NCI-H524 treated with DMSO at 0.1 percent for 48 hours (cell line): ENCODE measurements around the gene CADPS2.

Experiments
- DNase-seq: peaks from one replicate; lab custom pipeline; 2025; lab: John Stamatoyannopoulos, UW

Gene CADPS2

DNA sequence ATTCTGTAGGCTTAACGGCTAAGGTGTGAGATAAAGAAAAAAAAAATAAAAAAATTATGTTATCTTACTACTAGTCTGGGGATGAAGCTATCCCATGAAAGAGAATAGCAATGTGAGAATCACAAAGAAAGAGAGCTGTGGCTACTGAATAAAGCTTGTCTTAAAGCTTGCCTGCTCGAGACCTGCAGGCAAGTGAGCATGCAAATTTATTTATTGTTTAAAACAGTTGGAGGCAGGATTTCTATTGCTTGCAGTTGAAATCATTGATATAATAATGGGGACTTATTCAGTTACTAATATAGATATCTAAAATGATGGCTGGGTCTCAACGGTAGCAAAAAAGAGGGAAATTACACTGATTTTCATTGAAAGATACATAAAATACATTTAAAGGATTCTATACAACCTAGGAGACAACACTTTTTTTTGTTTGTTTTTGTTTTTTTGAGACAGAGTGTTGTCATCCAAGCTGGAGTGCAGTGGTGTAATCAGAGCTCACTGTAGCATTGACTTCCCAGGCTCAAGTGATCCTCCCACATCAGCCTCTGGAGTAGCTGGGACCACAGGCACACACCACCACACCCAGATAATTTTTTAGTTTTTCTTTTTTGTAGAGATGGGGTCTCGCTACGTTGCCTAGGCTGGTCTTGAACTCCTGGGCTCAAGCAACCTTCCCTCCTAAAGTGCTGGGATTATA, 437.2 kb downstream of the CADPS2 start:
- DNase-seq: no peak

DNA sequence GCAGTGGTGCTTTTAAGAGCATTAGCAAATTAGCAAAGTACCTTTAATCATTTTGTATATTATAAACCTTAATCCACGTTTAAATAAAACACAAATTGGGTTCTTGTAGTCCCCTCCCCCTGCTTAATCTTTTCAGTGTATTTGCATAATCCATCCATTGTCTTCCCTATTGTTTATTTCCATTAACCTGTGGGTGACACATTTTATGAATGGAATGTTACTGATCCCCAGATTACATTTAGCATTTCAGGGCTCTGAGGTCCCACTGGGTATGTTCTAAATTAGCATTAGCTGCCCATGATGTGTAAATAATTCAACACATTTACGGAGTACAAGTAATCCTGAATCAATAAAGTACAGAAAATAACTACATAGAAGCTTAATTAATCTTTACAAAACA, 443.3 kb downstream of the CADPS2 start:
- DNase-seq: no peak

DNA sequence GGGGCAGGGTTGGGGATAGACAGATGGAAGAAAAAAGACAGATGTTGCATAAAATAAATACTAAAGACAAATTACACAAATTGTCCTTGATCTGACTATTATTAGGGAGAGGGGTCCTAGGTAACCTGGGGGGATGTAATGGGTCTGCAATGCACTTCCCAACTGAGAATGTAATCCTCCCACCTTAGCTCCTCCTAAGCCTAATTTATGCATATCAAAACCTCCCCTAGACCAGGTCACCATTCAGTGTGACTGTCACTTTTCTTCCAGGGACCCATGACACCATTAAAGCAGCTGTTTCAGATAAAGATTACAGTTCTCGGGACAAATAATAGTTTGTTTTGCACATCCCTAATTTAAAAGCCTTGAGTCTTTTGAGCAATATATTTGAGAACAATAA, 447.8 kb downstream of the CADPS2 start:
- DNase-seq: no peak

DNA sequence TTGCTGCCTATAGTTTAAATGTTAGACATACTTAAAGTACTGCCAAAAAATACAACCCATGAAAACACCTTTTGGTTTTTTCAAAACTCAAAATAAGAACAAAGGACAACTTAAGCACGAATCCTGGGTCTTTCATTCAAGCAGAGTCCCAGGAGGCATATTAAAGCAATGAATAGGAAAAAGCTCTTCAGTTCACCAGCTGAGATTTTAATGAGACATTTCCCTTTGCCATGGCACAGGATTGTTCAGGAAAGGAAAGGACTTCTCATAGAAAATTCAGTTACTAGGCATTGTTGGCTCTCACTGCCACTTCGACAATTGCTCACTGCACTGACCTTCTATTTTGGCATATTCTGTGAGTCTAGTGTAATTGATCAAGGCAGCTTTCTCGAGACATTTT, 448.3 kb downstream of the CADPS2 start:
- DNase-seq: no peak

DNA sequence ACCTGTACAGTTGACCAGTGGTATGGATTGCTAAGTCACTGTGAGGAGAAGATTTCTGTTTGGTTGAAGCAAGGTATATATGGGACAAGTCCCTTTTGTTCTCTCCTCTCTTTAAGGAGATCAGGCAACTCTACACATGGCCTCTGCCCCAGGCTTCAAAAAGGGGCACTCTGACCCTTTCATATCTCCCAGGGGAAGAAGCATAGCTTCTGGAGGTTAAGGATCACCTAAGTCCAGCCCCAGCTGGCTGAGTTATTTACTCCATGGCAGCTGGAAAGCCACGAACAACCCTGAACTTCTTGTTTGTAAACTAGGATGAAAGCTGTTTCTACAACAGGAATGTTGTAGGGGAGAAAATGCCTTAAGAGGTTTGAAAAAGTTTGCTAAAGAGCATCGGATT, 452.5 kb downstream of the CADPS2 start:
- DNase-seq: no peak

DNA sequence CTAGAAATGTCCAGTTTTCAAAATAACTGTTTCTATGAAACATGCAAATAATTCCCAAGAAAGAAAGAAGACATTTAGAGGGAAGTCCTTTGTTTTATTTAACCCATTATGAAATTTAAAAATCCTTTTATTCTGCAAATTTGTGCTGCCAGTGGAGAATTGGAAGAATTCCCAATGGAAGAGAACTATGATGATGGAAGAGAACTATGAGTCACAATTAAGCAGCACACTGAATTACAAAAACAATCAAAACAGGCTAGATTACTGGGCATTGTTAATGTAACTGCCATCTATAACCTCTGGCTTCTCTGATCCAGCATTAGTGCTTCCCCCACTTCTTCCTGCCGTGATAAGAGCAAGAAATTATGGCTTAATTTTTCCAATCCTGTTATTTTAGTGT, 455.6 kb downstream of the CADPS2 start:
- no peak for DNase-seq

DNA sequence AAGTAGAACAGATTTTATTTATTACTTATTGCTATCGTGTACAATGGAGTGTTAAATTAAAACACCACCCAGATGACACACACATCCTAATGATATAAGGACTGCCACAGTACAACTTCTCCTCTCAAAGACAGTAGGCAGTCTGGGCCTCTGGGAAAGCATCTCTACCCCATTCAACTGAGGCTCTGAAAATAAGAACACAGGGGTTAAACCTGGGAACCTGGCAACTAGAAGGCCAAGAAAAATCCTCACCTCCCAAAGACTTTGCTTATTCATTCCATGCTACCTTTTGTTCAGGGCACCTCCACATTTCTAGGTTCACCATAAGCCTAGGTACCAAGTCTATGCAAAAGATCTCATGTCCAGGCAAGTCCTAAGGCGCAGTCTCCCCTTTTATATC, 456.3 kb downstream of the CADPS2 start:
- DNase-seq: no peak

DNA sequence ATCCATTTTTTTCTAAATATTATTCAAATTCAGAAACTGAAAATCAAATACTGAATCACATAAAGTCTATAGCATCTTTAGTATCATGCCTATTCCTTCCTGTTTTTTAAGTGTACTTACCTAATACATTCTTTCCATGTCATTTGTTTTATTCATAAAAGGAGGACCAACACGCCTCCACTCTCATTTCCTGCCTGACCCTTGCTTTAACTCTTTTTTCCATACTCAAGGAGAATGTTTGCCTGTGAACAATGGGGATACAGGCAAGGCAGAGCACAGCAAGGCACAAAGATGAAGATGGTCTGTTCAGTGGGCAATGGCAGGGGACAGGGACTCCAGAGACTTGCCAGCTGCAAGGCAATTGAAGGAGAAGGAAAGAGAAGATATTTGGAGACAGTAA, 460.5 kb downstream of the CADPS2 start:
- no peak for DNase-seq

DNA sequence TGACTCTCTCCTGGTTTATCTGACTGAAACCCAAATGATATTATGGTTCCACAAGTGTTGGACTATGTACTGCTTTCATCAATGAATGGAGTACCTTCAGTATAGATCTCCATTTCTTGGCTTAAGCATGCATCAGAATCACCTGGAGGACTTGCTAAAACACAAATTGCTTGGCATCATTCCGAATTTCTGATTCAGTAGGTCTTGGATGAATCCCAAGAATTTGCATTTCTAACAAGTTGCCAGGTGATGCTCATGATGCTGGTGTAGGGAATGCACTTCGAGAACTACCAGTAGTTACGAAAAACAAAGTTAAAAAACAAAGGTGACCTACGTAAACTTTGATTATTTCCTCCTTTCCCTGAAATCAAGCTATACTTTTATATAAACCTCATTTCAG, 462.7 kb downstream of the CADPS2 start:
- no peak for DNase-seq

DNA sequence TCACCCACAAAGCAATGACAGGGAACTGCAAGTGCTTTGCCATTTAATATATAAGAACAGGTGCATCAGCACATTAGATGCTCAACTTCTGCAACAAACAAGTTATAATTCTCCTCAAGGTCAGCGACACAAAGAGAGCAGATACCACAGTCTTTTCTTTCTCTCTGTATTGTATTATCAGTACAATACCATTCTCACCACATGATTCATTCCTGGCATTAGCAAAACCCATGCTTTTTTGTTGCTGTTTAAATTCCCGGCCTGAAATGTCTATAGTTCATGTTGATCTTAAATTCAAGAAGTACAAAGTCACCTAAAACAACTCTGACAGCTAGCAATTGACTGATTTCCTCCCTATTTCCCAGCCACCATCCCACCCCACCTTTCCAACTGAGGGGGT, 469.9 kb downstream of the CADPS2 start:
- DNase-seq: no peak

DNA sequence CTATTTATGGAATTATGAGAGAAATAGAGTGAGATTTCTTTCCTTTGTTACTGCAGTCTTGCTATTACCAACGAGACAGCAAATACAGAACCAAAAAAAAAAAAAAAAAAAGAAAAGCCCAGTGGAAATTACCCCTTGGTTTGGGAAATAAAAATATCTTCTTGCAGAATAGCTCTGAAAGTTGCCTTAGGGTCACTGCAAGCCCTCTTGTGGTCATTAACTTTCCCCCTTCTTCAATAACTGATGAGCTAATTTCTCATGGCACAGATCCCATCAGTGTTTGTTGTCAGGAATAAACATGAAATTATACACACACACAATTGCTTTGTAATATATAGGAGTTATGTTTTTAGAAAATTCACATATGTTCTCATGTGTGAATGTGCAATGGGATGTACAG, 470.8 kb downstream of the CADPS2 start:
- no peak for DNase-seq

DNA sequence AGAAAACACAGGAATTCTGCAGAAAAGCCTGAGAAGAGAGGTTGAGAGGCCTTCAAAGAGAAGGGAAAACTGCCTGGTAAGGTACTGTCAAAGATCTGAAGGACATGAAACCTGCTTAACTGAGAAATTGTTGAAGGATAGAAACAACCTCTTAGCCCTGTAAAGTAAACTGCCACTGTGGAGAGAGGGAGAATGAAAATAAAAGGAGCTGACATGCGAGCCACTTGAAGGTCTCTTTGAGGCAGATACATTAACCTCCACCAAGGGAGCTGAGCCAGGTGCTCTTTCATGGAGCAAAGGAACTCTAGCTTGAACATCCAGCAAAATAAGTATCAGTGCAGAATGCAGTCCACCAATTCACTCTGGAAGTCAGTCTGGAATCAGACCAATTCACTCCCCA, 472.9 kb downstream of the CADPS2 start:
- no peak for DNase-seq

DNA sequence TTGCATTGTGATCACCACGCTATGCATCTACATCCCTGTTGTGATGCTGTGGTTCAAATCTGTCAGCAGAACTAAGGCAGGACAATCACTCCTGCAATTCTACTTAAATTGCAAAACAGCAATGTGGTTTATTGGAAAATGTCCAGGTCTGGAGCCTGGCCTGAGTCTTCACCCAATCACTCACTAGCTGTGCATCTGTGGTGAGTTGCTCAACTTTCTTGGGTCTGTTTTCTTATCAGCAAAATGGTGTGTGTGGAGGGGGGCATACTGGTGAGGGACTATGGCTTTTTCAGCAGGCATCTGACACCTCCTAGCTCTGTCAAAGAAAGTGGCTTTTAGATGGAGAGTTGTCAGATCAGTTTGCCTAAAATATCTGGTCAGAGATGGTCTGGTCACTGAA, 473.4 kb downstream of the CADPS2 start:
- DNase-seq: no peak

DNA sequence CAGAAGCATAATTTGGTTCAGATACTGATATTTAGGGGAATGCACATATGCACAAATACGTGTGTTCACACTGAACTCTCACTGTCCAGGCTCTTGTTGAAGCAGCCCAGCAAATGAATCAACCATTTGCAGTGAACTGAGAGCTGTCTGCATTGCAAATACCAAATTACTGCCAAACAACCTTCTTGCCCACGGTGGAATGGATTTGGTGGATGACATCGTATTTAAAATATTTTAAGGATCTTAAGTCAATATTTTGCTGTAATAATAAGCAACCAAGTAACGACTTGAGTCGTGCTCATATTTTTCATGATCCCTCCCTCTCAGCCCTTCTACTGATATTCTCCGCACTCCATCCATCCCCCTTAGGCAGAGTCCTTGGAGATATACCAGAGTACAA, 473.8 kb downstream of the CADPS2 start:
- no peak for DNase-seq

DNA sequence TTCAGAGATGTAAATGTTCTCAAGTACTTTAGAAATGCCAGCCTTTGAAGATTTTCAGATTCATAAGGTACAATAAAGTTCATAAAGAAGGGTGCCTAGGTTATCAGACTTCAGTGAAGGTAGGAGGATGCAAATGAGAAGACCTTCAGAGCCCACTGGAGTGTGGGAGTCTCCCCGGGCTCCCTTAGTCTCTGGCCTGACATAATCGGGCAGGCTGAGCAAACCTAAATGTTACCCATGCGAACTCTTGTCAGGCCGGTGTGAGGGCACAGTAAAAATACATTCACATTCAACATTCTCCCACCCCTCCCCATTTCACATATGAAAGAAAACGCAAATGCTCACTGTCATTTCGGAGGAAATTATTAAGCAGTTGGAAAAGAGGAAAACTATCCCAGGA, 479.1 kb downstream of the CADPS2 start:
- no peak for DNase-seq

DNA sequence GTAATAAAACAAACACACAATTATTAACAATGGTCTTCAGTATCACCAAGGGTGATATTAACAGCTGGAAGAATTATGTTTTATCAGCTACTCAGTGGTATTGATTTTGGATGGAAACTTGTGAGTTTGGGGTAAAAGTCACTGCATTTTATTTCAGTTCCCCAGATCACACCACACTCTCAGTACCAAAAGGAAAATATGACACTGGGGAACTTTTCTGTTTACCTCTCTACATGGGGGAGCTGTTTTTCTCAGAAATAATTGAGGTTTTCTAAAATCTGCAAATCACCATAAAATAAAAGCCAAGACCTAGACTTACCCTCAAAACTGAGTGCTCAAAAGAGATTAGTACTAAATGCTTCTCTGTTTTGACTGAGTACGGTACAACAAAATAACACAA, 483.1 kb downstream of the CADPS2 start:
- DNase-seq: no peak

DNA sequence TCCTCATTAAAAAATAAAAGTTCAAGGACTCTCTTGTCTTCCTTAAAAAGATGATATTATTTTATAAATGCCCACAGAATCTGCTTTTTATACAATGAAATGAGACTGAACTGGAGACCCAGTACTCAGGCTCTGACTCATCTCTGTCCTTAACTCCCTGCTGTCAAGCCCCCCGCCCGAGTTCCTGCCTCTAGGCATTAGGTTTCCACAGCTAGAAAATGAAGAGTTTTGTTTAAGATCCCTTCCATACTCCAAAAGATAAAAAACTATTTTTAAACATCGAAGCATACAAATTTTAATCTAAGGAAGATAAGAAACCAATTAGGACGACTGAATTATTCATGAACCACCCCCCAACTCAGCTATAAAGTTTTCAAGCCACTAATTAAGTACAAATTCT, 484.0 kb downstream of the CADPS2 start:
- no peak for DNase-seq

DNA sequence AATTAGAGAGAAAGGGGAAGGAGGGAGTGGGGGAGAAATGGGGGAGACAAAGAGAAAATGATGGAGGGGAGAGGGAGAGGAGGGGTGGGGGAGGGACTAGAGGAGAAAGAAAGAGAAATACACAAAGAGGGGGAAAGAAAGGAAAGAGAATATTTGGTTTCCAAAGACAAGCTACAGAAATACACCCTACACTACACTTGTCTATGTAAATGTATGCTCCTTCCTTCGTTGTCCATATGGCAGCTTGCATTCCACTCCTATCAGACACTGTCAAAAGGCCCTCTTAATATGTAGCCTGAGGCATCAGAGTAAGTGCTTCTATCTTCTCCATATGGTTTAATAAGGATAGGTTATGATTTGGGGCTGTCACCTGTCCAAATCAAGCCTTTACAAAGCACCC, 488.9 kb downstream of the CADPS2 start:
- peak; percentile 92 for DNase-seq

DNA sequence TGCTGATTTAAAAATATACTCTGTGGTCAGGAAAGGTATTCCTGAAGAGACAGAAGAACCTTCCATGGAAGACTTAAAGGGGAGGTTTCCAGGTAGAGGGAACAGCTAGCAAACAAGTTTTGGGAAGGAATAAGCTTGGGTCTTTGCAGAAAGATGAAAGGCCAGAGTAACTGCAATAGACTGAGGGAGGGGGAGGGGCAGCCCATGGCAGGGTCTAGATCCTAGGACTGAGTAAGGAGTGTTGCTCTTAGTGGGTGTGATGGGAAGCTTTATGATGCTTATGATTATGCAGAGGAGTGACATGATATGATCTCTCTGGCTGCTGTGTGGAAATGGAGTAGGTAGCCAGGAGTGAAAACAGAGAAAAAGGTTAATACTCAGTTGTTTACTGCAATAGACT, 491.7 kb downstream of the CADPS2 start:
- DNase-seq: no peak

DNA sequence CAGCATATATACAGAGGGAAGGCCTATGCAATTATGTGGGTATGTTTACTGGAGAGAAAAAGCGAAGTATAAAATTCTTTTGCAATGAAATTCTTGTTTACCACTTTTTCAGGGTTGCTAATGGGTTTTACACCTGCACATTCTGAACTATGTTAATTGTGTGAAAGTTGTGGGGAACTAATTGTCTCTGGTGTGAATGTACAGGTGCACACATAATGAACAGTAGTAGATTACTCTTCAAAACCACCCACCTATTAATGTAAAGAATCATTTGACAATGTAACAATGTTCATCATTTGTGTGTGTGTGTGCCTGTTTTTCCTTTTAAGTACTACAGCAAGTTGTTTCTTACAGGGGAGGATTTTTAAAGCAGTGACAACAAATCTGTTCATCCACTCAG, 501.7 kb downstream of the CADPS2 start:
- DNase-seq: no peak

DNA sequence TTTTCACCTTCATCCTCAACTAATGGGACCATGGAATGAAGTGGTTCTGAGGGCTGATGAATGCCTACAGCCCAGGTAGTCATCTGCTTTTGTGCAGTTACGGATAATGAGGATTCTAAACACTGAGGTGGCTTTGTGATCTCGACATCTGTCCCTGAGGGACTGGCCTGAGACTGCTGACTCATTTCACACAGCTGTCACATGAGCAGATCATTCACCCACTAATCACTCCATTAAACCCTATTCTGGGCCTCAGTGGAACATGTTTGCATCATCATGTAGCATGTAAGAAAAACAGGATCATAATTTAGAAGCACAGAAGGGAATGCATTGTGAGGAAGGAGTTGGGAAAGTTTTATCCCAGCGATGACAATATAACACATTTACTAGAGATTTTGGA, 502.3 kb downstream of the CADPS2 start:
- peak; percentile 56 for DNase-seq

DNA sequence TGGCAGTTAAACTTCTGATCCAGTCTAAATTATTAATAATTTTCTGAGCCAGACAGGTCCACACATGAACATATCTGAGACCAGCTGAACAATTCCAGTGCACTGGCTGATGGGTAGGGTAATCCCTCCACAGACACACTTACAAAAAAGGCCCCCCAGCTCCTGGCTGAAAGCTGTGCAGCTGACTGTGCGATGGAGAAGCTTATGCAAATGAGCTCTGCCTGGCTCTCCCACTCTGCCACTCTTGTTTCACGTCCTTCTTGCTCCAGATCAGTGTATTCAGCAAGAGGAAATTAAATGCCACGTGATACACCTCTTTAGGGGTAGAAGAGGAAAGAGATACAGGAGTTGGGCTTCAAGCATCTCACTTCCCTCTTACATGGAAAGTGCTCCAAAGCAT, 505.3 kb downstream of the CADPS2 start:
- DNase-seq: peak; percentile 69

DNA sequence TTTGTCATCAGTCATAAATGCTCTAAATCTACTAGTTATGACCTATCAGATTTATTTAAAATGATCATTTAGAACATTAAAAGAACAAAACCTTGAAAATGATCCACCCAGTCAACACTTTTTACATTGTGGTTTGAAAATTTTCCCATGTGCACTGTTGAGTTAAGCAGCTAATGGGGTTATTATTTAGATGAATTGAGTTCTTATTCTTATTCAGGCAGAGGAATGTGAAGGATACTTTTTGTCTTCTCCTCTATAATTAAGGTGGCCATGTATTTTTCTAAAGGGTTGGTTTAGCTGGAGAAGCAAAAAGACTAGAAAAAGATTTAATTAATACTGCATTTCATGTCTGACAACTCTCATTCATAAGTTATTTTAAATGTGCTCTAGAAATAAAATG, 506.8 kb downstream of the CADPS2 start:
- no peak for DNase-seq

DNA sequence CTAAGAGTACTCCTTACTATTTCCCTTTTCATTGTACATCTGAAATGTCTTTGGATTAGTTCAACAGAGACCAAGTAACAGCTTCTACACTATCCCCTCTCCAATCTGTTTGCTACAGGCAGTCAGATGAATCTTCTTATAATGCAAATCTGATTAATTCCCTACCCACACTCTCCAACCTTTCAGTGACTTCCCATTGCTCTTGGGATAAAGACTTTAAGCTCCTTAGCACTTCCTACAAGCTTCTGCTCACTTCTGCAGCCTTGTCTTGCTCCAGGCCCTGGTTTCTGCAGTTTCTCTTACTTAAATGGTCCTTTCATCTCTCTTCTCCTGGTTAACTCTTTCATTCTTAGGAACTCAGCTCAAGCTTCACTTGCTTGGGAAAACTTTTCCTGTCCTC, 516.5 kb downstream of the CADPS2 start:
- peak; percentile 91 for DNase-seq

DNA sequence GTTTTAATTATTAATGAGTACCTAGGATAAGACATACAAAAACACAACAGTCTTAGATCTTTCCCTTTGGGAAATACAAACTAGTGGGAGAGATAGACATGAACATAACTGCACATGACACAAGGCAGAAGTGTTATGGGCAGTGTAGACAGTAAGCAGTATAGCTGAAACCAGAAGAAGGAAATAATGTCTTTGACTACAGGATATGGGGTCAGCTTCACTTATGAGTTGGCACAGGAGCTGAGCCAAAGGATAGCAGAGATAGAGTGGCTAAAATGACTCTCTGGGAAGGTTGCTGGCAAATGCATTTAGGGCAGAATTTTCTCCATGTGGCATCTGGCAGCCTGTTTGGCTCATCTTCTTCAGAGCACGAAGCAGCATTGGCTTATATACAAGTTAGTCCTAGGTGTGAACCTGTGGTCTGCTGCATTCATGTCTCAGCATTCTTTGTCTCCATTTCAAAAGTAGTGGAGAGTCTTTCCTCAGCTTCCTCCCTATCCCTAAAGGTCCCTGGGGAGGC, 521.4 kb downstream of the CADPS2 start:
- no peak for DNase-seq
